GM12892 (cell line): Measurements from ENCODE around the gene SCUBE1.

ENCODE experiments used
- POLR2A ChIP-seq: IDR thresholded peaks from 2 replicates; pipeline ENCODE4 v1.6.1; 2011; ENCODE audit warnings: low read depth, low read length, control low read depth
- POLR2AphosphoS5 ChIP-seq: IDR thresholded peaks from 2 replicates; pipeline ENCODE4 v1.6.1; 2011; ENCODE audit warnings: low read depth, low read length, control low read depth
- TAF1 ChIP-seq: IDR thresholded peaks from 2 replicates; pipeline ENCODE4 v1.6.1; 2011; ENCODE audit warnings: low read depth, mild to moderate bottlenecking, control low read depth, low read length, borderline replicate concordance

DNA sequence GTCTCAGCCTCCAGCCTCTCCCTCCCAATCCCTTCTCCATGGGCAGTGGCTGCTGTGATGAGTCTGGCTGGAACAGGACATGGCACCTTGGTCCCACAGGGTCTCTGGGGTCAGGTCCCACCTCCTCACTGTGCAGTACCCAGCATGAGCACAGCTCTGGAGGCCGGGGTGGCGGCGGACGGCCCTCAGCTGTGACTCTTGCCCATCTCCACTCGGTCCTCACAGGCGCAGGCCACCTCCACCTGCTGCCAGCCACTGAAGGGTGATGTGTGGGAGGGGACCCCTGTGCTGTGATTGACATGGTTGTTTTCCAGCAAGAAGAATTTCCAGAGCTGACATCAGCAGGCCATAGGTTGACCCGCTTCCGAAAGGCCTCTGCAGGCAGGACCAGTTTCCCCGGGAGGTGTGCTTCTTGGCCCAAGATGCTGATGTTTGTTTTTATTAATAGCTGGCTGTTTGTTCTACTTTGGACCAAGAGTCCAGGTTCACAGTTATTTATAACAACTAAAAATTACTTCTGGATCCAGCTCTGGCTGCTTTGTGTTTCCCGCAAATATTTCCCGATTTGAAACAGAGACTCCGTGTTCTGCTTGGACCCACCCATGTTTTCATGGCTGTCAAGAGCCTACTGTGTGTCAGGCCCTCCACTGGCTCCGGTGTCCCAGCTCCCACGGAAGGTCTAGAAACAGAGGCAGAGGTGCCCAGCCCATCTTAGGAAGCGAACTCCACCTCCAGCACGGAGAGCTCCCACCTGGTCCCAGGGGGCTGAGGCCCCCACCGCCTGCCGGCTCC is 45.7 kb downstream of the SCUBE1 start:
- TF ChIP-seq POLR2A (no peak), POLR2AphosphoS5 (no peak), TAF1 (no peak)
